A549 (cell line): ENCODE results near the gene ZMYND19. TPM values are rescaled to one million over a fixed set of nuclear protein-coding genes. Genes with fewer than 3 reads are reported as not detected.
A peak's percentile ranks its signal among the peaks of the same experiment; 100 is the strongest.

ENCODE experiments used
- ATAC-seq, 2 experiments: fragments of 200-7000 bp in 1 of 2; fragments of >200 bp in 1 of 2; cut with Nextera tagmentation in 1 of 2; cut with Tn5 transposase in 1 of 2; 3 replicates each; pipeline versions ENCODE4 v1.8.0 to v1.9.1; 2018 to 2020; ENCODE audit warnings: mild to moderate bottlenecking in 1 of 2, moderate library complexity in 1 of 2
- CTCF ChIA-PET: fragments of 300-600 bp; sonication (Branson Sonifier 250); formaldehyde crosslinking; extraction: SDS; loops from one replicate; lab custom pipeline; 2021; ENCODE audit warnings: antibody characterized with exemption, inconsistent platforms; lab: Yijun Ruan, JAX
- POLR2A ChIA-PET: fragments of 350-600 bp; formaldehyde crosslinking; extraction: SDS; loops from one replicate; lab custom pipeline; 2021; ENCODE audit warnings: antibody characterized with exemption, inconsistent platforms; lab: Yijun Ruan, JAX
- DNase-seq, 2 experiments: peaks; one replicate each; pipeline versions ENCODE4 v3.0.0 to v3.0.0-alpha.2; 2011 to 2016; ENCODE audit warnings: low read depth in 1 of 2, low spot score in 1 of 2
- FAIRE-seq: peaks from 2 replicates; lab custom pipeline; 2011; peaks lifted over from hg19 to GRCh38; lab: Jason Lieb, UNC
- H3K27ac ChIP-seq, 2 experiments: fragments of >200 bp; sonication (Bioruptor Twin); formaldehyde crosslinking; 3 replicates each; pipeline ENCODE4 v1.5.1; 2016 to 2017
- H3K4me1 ChIP-seq: fragments of >200 bp; sonication (Bioruptor Twin); formaldehyde crosslinking; 3 replicates; pipeline ENCODE4 v1.6.1; 2016
- H3K4me2 ChIP-seq: fragments of >200 bp; sonication (Bioruptor Twin); formaldehyde crosslinking; 3 replicates; pipeline ENCODE4 v1.6.1; 2016
- H3K4me3 ChIP-seq: fragments of >200 bp; sonication (Bioruptor Twin); formaldehyde crosslinking; 3 replicates; pipeline ENCODE4 v1.5.1; 2016
- H3K9me3 ChIP-seq: fragments of >200 bp; sonication (Bioruptor Twin); formaldehyde crosslinking; 3 replicates; pipeline ENCODE4 v1.6.1; 2016
- BCL3 ChIP-seq: fragments of >200 bp; sonication (Bioruptor Twin); formaldehyde crosslinking; IDR thresholded peaks from 3 replicates; pipeline ENCODE4 v1.6.1; 2016
- BHLHE40 ChIP-seq: IDR thresholded peaks from 2 replicates; pipeline ENCODE4 v1.6.1; 2012; ENCODE audit warnings: low read depth, low read length, inconsistent platforms
- CEBPB ChIP-seq, 2 experiments: fragments of >200 bp in 1 of 2; sonication (Bioruptor Twin) in 1 of 2; formaldehyde crosslinking in 1 of 2; IDR thresholded peaks; 2 replicates each; pipeline ENCODE4 v1.6.1; 2012 to 2016
- CHD4 ChIP-seq: fragments of 200-600 bp; sonication (generic); IDR thresholded peaks from 2 replicates; pipeline ENCODE4 v1.6.1; 2016; ENCODE audit warnings: antibody characterized with exemption, mild to moderate bottlenecking, borderline replicate concordance
- E2F6 ChIP-seq: IDR thresholded peaks from 2 replicates; pipeline ENCODE4 v1.6.1; 2012; ENCODE audit warnings: low read depth, borderline replicate concordance
- EHMT2 ChIP-seq: fragments of 200-600 bp; sonication (generic); IDR thresholded peaks from 2 replicates; pipeline ENCODE4 v1.6.1; 2016; ENCODE audit warnings: antibody characterized with exemption, low read depth, mild to moderate bottlenecking, moderate library complexity
- ELK1 ChIP-seq: fragments of 150-350 bp; IDR thresholded peaks from 2 replicates; pipeline ENCODE4 v1.6.1; 2014; ENCODE audit warnings: low read depth, mild to moderate bottlenecking, low read length
- EP300 ChIP-seq, 2 experiments: fragments of >200 bp; sonication (Bioruptor Twin); formaldehyde crosslinking; IDR thresholded peaks; 2 replicates in 1 of 2; 3 replicates in 1 of 2; pipeline ENCODE4 v1.6.1; 2016 to 2017
- ESRRA ChIP-seq: fragments of 150-350 bp; IDR thresholded peaks from 2 replicates; pipeline ENCODE4 v1.6.1; 2014; ENCODE audit warnings: mild to moderate bottlenecking, low read length, borderline replicate concordance
- FOXS1 ChIP-seq: fragments of 250-450 bp; sonication (Bioruptor Pico); IDR thresholded peaks from 2 replicates; pipeline ENCODE4 v1.5.0; 2020; ENCODE audit warnings: mild to moderate bottlenecking, moderate library complexity
- HDAC2 ChIP-seq: fragments of 200-600 bp; sonication (generic); IDR thresholded peaks from 2 replicates; pipeline ENCODE4 v1.6.1; 2016
- HES2 ChIP-seq: fragments of >200 bp; sonication (Bioruptor Twin); formaldehyde crosslinking; IDR thresholded peaks from 2 replicates; pipeline ENCODE4 v1.6.1; 2016
- HOXA7 ChIP-seq: fragments of 250-450 bp; sonication (Bioruptor Pico); IDR thresholded peaks from 2 replicates; pipeline ENCODE4 v1.5.0; 2020; ENCODE audit warnings: mild to moderate bottlenecking, moderate library complexity
- HOXB13 ChIP-seq: fragments of 250-450 bp; sonication (Bioruptor Pico); IDR thresholded peaks from 2 replicates; pipeline ENCODE4 v1.5.0; 2020; ENCODE audit warnings: low read depth, mild to moderate bottlenecking, moderate library complexity
- JUNB ChIP-seq: fragments of >200 bp; sonication (Bioruptor Twin); formaldehyde crosslinking; IDR thresholded peaks from 2 replicates; pipeline ENCODE4 v1.6.1; 2016
- MAFK ChIP-seq: fragments of 450-650 bp; IDR thresholded peaks from 2 replicates; pipeline ENCODE4 v1.6.1; 2014; ENCODE audit not compliant: partially characterized antibody
- MAX ChIP-seq: IDR thresholded peaks from 2 replicates; pipeline ENCODE4 v1.6.1; 2012
- NFE2L2 ChIP-seq: fragments of 150-350 bp; conservative IDR thresholded peaks from 2 replicates; pipeline ENCODE4 v1.6.1; 2014; ENCODE audit warnings: low read length
- NR3C1 ChIP-seq: fragments of >200 bp; sonication (Bioruptor Twin); formaldehyde crosslinking; IDR thresholded peaks from 3 replicates; pipeline ENCODE4 v1.6.1; 2017
- PHF8 ChIP-seq: fragments of 200-600 bp; sonication (generic); IDR thresholded peaks from 2 replicates; pipeline ENCODE4 v1.6.1; 2016; ENCODE audit warnings: low read depth, mild to moderate bottlenecking, antibody characterized with exemption, moderate library complexity, borderline replicate concordance
- POLR2A ChIP-seq: IDR thresholded peaks from 2 replicates; pipeline ENCODE4 v1.6.1; 2012; ENCODE audit warnings: mild to moderate bottlenecking, low read length
- RARB ChIP-seq: fragments of 250-450 bp; sonication (Bioruptor Pico); IDR thresholded peaks from 2 replicates; pipeline ENCODE4 v1.8.0; 2021; ENCODE audit warnings: mild to moderate bottlenecking, moderate library complexity
- RFX5 ChIP-seq: fragments of 450-650 bp; IDR thresholded peaks from 2 replicates; pipeline ENCODE4 v1.7.1; 2014; ENCODE audit warnings: antibody characterized with exemption, mild to moderate bottlenecking, moderate library complexity
- TP53 ChIP-seq: fragments of 250-450 bp; sonication (Bioruptor Pico); IDR thresholded peaks from 2 replicates; pipeline ENCODE4 v1.5.0; 2021; ENCODE audit warnings: mild to moderate bottlenecking, moderate library complexity
- USF2 ChIP-seq: fragments of 450-650 bp; IDR thresholded peaks from 2 replicates; pipeline ENCODE4 v1.6.1; 2014; ENCODE audit warnings: antibody characterized with exemption
- ZC3H11A ChIP-seq: fragments of 450-650 bp; IDR thresholded peaks from 2 replicates; pipeline ENCODE4 v1.6.1; 2014; ENCODE audit warnings: antibody characterized with exemption, mild to moderate bottlenecking
- ZFP36 ChIP-seq: fragments of 450-650 bp; IDR thresholded peaks from 2 replicates; pipeline ENCODE4 v1.6.1; 2014; ENCODE audit warnings: borderline replicate concordance; ENCODE audit not compliant: partially characterized antibody
- WGBS: methylation state at CpG from one replicate; pipeline ENCODE4 v1.1.6; 2017; ENCODE audit errors: missing lambda C conversion rate; 5-methylcytosine and 5-hydroxymethylcytosine counted together
- polyA plus RNA-seq, 4 experiments: library from polyadenylated mRNA; depleted of rRNA in 3 of 4; stranded (reverse); fragments of >200 nt; fragmentation: RNase III in 1 of 4; extraction: RNeasy Plus Mini Kit Qiagen cat#74134 plus additional on column Dnase treatment in 1 of 4; gene quantifications; 2 replicates in 3 of 4; 3 replicates in 1 of 4; pipeline ENCODE4 v1.2.3, GENCODE V29; 2011 to 2017

ZMYND19 gene
- polyA plus RNA-seq, 2 of the 4 experiments (the other 2 are of a cell fraction), result 19.6 to 38.7 TPM

- CTCF ChIA-PET, result interaction anchor here (0.8 to 9.7 kb wide), 5 partner anchors 15 to 61 kb away, joined by 3 to 175 read pairs (median 4); partner anchors contain the start of gene ZMYND19
- no peak for DNase-seq
- no peak for FAIRE-seq
- no peak overlapping the region for H3K27ac ChIP-seq
- H3K4me2 ChIP-seq, result no peak overlapping the region
- no peaks in the 10 kb centered on the region for H3K9me3 ChIP-seq
- TF ChIP-seq PHF8 (no peak), NR3C1 (no peak), ZC3H11A (no peak), BCL3 (no peak), MAFK (peak; percentile 82), EP300 (IDR thresholded peaks at IDR 0.05) (no peak)
- POLR2A ChIA-PET, result interaction anchor here (2.0 kb wide), 1 partner anchor 10 kb away, joined by 9 read pairs; the partner anchor contains the start of gene ZMYND19
- ATAC-seq, result no peak
- no peak overlapping the region for H3K4me3 ChIP-seq
- 91% methylated on average over 4 of the region's 4 CpGs for WGBS
- peaks cover 12% of the 10 kb centered on the region; the same call in 2 of the 3 replicates for H3K4me1 ChIP-seq
Observed at GRCh38 chr9:137580954-137581322, 9.4 kb downstream of the ZMYND19 start.

GRCh38 chr9:137580209-137580953 lies 9.9 kb downstream of the ZMYND19 start:
- Histone ChIP-seq H3K27ac (no peak overlapping the region), H3K4me2 (no peak overlapping the region), H3K9me3 (no peaks in the 10 kb centered on the region), H3K4me1 (peaks cover 12% of the 10 kb centered on the region; the same call in 2 of the 3 replicates), H3K4me3 (no peak overlapping the region)
- no peak for FAIRE-seq
- no peak for DNase-seq
- WGBS, result 88% methylated on average over 23 of the region's 23 CpGs
- CTCF ChIA-PET, result interaction anchor here (1.1 to 9.7 kb wide), 6 partner anchors 15 to 62 kb away, joined by 3 to 175 read pairs (median 6); partner anchors contain the start of gene ZMYND19
- ATAC-seq, result no peak
- POLR2A ChIA-PET, result interaction anchor here (2.0 kb wide), 1 partner anchor 10 kb away, joined by 9 read pairs; the partner anchor contains the start of gene ZMYND19
- TF ChIP-seq HOXA7 (no peak), POLR2A (no peak), BHLHE40 (no peak), FOXS1 (CRISPR knock-in tag) (no peak), ELK1 (no peak), MAX (no peak), TP53 (no peak), HES2 (no peak), ZFP36 (no peak), CEBPB (IDR thresholded peaks at IDR 0.05) (no peak), HDAC2 (no peak)
- TF ChIP-seq, all 56 proteins: peak for 0

- ATAC-seq (no peak; a peak in 1 of 6 replicates), FAIRE-seq (no peak), DNase-seq (no peak)
- 68% methylated on average over 10 of the region's 19 CpGs for WGBS
- Histone ChIP-seq H3K4me2 (peak overlapping the region; percentile 77), H3K4me1 (peaks cover 12% of the 10 kb centered on the region; the same call in 2 of the 3 replicates), H3K9me3 (no peaks in the 10 kb centered on the region), H3K4me3 (peak overlapping the region; percentile 72; the same call in 2 of the 3 replicates), H3K27ac (peak overlapping the region; percentile 43 to 97; a peak in 4 of 6 replicates)
- ChIA-PET CTCF (interaction anchor here (0.6 to 9.7 kb wide), 14 partner anchors 15 to 530 kb away, joined by 3 to 175 read pairs (median 4); partner anchors contain the start of genes MRPL41 and ZMYND19), POLR2A (interaction anchor here (1.2 kb wide), 1 partner anchor 12 kb away, joined by 3 read pairs; no protein-coding TSS in a partner anchor)
- TF ChIP-seq RFX5 (no peak), CHD4 (no peak), USF2 (no peak), CEBPB (IDR thresholded peaks at IDR 0.05) (no peak), RARB (CRISPR knock-in tag) (no peak), HOXB13 (CRISPR knock-in tag) (no peak), ESRRA (no peak), HES2 (no peak), BHLHE40 (no peak), ZFP36 (no peak), JUNB (no peak), NR3C1 (no peak), NFE2L2 (no peak), E2F6 (no peak), ZC3H11A (no peak), EHMT2 (no peak), TP53 (no peak)
Observed at GRCh38 chr9:137579259-137579604, 11.1 kb downstream of the ZMYND19 start.
